ENCODE measurements around the gene TRIM7. TPM values are rescaled to one million over a fixed set of nuclear protein-coding genes. Genes with fewer than 3 reads are reported as not detected.
"Not testable (repeated sequence)": the region's sequence is repeated elsewhere in the genome, so short reads cannot be mapped to it uniquely, and the experiment has no call there.

Gene TRIM7
- total RNA-seq, 1 experiment from 2014 or later = not detected

DNA sequence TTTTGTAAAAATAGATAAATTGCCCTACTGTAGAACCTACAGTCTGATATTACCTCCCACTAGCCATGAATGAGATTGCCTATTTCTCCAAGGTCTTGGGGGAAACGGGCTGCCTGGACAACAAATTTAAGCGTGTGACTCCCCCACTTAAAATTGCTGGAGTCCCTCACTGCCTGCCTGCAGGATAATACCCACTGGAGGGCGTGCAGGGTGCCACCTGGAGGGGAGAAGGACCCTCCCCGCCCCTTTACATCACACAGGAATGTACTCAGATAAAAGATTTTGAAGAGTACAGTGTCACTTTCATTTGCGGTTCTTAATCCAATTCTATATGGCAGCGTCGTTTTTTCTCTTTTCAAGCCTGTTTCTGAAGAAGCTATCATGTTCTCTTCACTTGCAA lies 6.2 kb upstream of the TRIM7 start:
- Histone ChIP-seq H3K9me3 (ENCODE audit: low read length) (no peaks in the 10 kb centered on the region), H3K27me3 (ENCODE audit: low read length) (no peaks in the 10 kb centered on the region), H3K9me2 (replicated peaks; ENCODE audit: insufficient read depth, low read length) (no peaks in the 10 kb centered on the region), H4K20me1 (ENCODE audit: insufficient read depth, low read depth, low read length) (no peaks in the 10 kb centered on the region), H3K4me1 (ENCODE audit: low read length) (peaks cover 13% of the 10 kb centered on the region), H3K27ac (ENCODE audit: low read length) (no peak overlapping the region), H3K79me2 (ENCODE audit: low read length) (no peaks in the 10 kb centered on the region), H3K4me2 (ENCODE audit: low read depth, low read length, poor library complexity, severe bottlenecking) (no peak overlapping the region), H2AFZ (ENCODE audit: low read length) (no peak overlapping the region), H3K9ac (ENCODE audit: low read length) (no peak overlapping the region), H3K4me3 (ENCODE audit: low read length) (no peak overlapping the region), H3K36me3 (ENCODE audit: insufficient read depth, low read length) (no peaks in the 10 kb centered on the region)
- peak; percentile 51 for DNase-seq

DNA sequence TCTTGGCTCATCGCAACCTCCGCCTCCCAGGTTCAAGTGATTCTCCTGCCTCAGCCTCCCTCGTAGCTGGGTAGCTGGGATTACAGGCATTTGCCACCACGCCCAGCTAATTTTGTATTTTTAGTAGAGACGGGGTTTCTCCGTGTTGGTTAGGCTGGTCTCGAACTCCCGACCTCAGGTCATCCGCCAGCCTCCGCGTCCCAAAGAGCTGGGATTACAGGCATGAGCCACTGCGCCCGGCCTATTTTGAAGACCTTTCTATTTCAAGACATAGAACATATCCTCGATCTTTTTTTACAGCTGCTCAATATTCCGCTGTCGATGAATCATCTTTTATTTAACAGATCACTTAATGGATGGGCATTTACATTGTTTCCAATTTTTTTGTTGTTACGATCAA lies 5.7 kb upstream of the TRIM7 start:
- not testable (repeated sequence) for H4K20me1 ChIP-seq (ENCODE audit: insufficient read depth, low read depth, low read length); DNase-seq

GRCh38 chr5:181210148-181210547 lies 5.2 kb upstream of the TRIM7 start:
- not testable (repeated sequence) for H3K4me3 ChIP-seq (ENCODE audit: low read length); H4K20me1 ChIP-seq (ENCODE audit: insufficient read depth, low read depth, low read length); H3K36me3 ChIP-seq (ENCODE audit: insufficient read depth, low read length); H3K79me2 ChIP-seq (ENCODE audit: low read length); H3K27ac ChIP-seq (ENCODE audit: low read length); H2AFZ ChIP-seq (ENCODE audit: low read length); H3K9me2 ChIP-seq (replicated peaks; ENCODE audit: insufficient read depth, low read length); H3K4me2 ChIP-seq (ENCODE audit: low read depth, low read length, poor library complexity, severe bottlenecking); H3K9ac ChIP-seq (ENCODE audit: low read length); H3K9me3 ChIP-seq (ENCODE audit: low read length); H3K27me3 ChIP-seq (ENCODE audit: low read length); DNase-seq
- peaks cover 14% of the 10 kb centered on the region for H3K4me1 ChIP-seq (ENCODE audit: low read length)

More for the DNA sequence above, 5.7 kb upstream of the TRIM7 start:
- H2AFZ ChIP-seq (ENCODE audit: low read length); H3K4me3 ChIP-seq (ENCODE audit: low read length); H3K27ac ChIP-seq (ENCODE audit: low read length); H3K79me2 ChIP-seq (ENCODE audit: low read length); H3K9me2 ChIP-seq (replicated peaks; ENCODE audit: insufficient read depth, low read length); H3K36me3 ChIP-seq (ENCODE audit: insufficient read depth, low read length); H3K9me3 ChIP-seq (ENCODE audit: low read length); H3K4me2 ChIP-seq (ENCODE audit: low read depth, low read length, poor library complexity, severe bottlenecking); H3K9ac ChIP-seq (ENCODE audit: low read length); H3K27me3 ChIP-seq (ENCODE audit: low read length): not testable (repeated sequence)
- peaks cover 14% of the 10 kb centered on the region for H3K4me1 ChIP-seq (ENCODE audit: low read length)

GRCh38 chr5:181209006-181209405 lies 4.0 kb upstream of the TRIM7 start:
- H3K36me3 ChIP-seq (ENCODE audit: insufficient read depth, low read length); H3K9ac ChIP-seq (ENCODE audit: low read length); H3K4me2 ChIP-seq (ENCODE audit: low read depth, low read length, poor library complexity, severe bottlenecking); H3K4me3 ChIP-seq (ENCODE audit: low read length); H3K27me3 ChIP-seq (ENCODE audit: low read length); H3K9me2 ChIP-seq (replicated peaks; ENCODE audit: insufficient read depth, low read length); H2AFZ ChIP-seq (ENCODE audit: low read length); H3K79me2 ChIP-seq (ENCODE audit: low read length); DNase-seq; H3K9me3 ChIP-seq (ENCODE audit: low read length); H3K27ac ChIP-seq (ENCODE audit: low read length); H4K20me1 ChIP-seq (ENCODE audit: insufficient read depth, low read depth, low read length): not testable (repeated sequence)
- H3K4me1 ChIP-seq (ENCODE audit: low read length) = peaks cover 14% of the 10 kb centered on the region

GRCh38 chr5:181207960-181208253 lies 2.9 kb upstream of the TRIM7 start:
- H3K79me2 ChIP-seq (ENCODE audit: low read length) = no peaks in the 10 kb centered on the region
- no peak overlapping the region for H3K27ac ChIP-seq (ENCODE audit: low read length)
- no peak overlapping the region for H2AFZ ChIP-seq (ENCODE audit: low read length)
- peak overlapping the region; percentile 69; the same call in 1 of the 2 replicates for H3K4me3 ChIP-seq (ENCODE audit: low read length)
- no peaks in the 10 kb centered on the region for H3K27me3 ChIP-seq (ENCODE audit: low read length)
- H3K36me3 ChIP-seq (ENCODE audit: insufficient read depth, low read length) = no peaks in the 10 kb centered on the region
- no peaks in the 10 kb centered on the region for H4K20me1 ChIP-seq (ENCODE audit: insufficient read depth, low read depth, low read length)
- no peaks in the 10 kb centered on the region for H3K9me2 ChIP-seq (replicated peaks; ENCODE audit: insufficient read depth, low read length)
- no peaks in the 10 kb centered on the region for H3K9me3 ChIP-seq (ENCODE audit: low read length)
- no peak overlapping the region for H3K9ac ChIP-seq (ENCODE audit: low read length)
- DNase-seq = no peak
- H3K4me2 ChIP-seq (ENCODE audit: low read depth, low read length, poor library complexity, severe bottlenecking) = peak overlapping the region; percentile 94
- peaks cover 14% of the 10 kb centered on the region for H3K4me1 ChIP-seq (ENCODE audit: low read length)

DNA sequence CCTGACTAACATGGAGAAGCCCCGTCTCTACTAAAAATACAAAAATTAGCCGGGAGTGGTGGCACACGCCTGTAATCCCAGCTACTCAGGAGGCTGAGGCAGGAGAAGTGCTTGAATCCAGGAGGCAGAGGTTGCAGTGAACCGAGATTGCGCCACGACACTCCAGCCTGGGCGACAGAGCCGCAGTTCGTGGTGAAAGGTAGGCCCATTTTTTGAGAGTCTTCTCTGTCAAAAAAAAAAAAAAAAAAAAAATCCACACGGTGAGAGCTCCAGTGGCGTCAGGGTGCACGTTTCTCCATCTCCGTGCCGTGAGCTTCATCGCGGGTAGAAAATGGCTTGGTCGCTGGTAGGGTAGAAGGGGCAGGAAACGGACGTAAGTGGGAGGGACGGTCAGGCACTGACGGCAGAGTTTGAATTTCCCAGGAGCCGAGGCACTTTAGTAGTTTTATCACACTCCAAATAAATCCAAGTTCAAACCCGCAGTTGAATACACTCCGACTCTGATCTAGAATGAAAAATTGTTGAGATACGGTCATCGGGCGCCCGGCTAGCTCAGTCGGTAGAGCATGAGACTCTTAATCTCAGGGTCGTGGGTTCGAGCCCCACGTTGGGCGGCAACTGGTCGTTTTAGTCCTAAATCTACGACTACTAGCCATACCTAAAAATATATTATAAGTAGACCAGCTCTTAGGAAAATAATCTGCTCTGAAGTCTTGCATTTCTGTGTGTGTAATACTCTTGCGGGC lies 2.4 kb upstream of the TRIM7 start:
- Histone ChIP-seq H3K27me3 (ENCODE audit: low read length) (no peaks in the 10 kb centered on the region), H3K4me1 (ENCODE audit: low read length) (peaks cover 14% of the 10 kb centered on the region), H3K4me2 (ENCODE audit: low read depth, low read length, poor library complexity, severe bottlenecking) (peak overlapping the region; percentile 94), H3K9ac (ENCODE audit: low read length) (peak overlapping the region; percentile 77), H3K36me3 (ENCODE audit: insufficient read depth, low read length) (no peaks in the 10 kb centered on the region), H3K9me2 (replicated peaks; ENCODE audit: insufficient read depth, low read length) (no peaks in the 10 kb centered on the region), H3K27ac (ENCODE audit: low read length) (peak overlapping the region; percentile 49), H3K9me3 (ENCODE audit: low read length) (no peaks in the 10 kb centered on the region), H3K4me3 (ENCODE audit: low read length) (peak overlapping the region; percentile 69), H4K20me1 (ENCODE audit: insufficient read depth, low read depth, low read length) (no peaks in the 10 kb centered on the region), H2AFZ (ENCODE audit: low read length) (peak overlapping the region; percentile 62), H3K79me2 (ENCODE audit: low read length) (no peaks in the 10 kb centered on the region)
- DNase-seq = peak; percentile 96

- Histone ChIP-seq H3K79me2 (ENCODE audit: low read length) (no peaks in the 10 kb centered on the region), H4K20me1 (ENCODE audit: insufficient read depth, low read depth, low read length) (no peaks in the 10 kb centered on the region), H3K9me2 (replicated peaks; ENCODE audit: insufficient read depth, low read length) (no peaks in the 10 kb centered on the region), H3K4me2 (ENCODE audit: low read depth, low read length, poor library complexity, severe bottlenecking) (peak overlapping the region; percentile 94), H3K27ac (ENCODE audit: low read length) (no peak overlapping the region), H2AFZ (ENCODE audit: low read length) (peak overlapping the region; percentile 67; the same call in 1 of the 2 replicates), H3K9ac (ENCODE audit: low read length) (peak overlapping the region; percentile 69), H3K4me3 (ENCODE audit: low read length) (peak overlapping the region; percentile 69), H3K4me1 (ENCODE audit: low read length) (peaks cover 16% of the 10 kb centered on the region), H3K9me3 (ENCODE audit: low read length) (no peaks in the 10 kb centered on the region), H3K27me3 (ENCODE audit: low read length) (no peaks in the 10 kb centered on the region), H3K36me3 (ENCODE audit: insufficient read depth, low read length) (no peaks in the 10 kb centered on the region)
- no peak for DNase-seq
Observed at GRCh38 chr5:181205761-181206649, 1.0 kb upstream of the TRIM7 start.

DNA sequence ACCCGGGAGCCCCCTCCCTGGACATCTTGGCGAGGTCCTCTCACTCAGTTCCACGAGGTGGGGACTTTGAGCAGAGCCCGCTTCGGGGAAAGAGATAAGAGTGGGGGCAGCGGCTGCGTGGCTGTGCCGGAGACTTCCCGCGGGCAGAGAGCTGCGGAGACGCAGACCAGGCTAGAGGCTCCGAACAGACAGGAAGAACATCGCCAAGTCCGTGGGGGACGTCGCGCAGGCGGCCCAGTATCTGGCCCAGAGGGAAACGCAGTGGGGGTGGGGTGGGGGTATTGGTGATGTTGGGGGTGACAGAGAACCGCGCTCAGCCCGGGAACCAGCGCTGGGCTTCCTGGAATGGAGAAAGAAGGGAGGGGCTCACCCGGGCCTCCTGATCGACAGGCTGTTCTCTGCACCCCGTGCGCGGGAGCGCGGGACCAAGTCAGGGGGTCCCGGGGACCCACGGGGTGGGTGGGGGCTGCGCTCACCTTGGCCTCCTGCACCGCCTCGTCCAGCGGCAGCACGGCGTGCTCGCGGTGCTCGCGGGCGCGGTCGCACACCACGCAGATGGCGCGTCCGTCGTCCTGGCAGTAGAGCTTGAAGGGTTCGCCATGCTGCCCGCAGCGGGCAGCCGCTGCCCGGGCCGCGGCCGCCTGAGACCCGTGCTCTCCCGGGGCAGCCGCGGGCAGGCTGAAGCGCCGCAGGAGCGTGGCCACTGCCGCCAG lies 727 bp downstream of the TRIM7 start:
- Histone ChIP-seq H3K4me1 (ENCODE audit: low read length) (peaks cover 33% of the 10 kb centered on the region), H2AFZ (ENCODE audit: low read length) (no peak overlapping the region), H4K20me1 (ENCODE audit: insufficient read depth, low read depth, low read length) (no peaks in the 10 kb centered on the region), H3K9me2 (replicated peaks; ENCODE audit: insufficient read depth, low read length) (no peaks in the 10 kb centered on the region), H3K36me3 (ENCODE audit: insufficient read depth, low read length) (no peaks in the 10 kb centered on the region), H3K79me2 (ENCODE audit: low read length) (no peaks in the 10 kb centered on the region), H3K4me3 (ENCODE audit: low read length) (no peak overlapping the region), H3K9me3 (ENCODE audit: low read length) (no peaks in the 10 kb centered on the region), H3K4me2 (ENCODE audit: low read depth, low read length, poor library complexity, severe bottlenecking) (no peak overlapping the region), H3K27me3 (ENCODE audit: low read length) (no peaks in the 10 kb centered on the region), H3K27ac (ENCODE audit: low read length) (no peak overlapping the region), H3K9ac (ENCODE audit: low read length) (no peak overlapping the region)
- DNase-seq = no peak

All from Karpas-422 (cell line).